Smooth muscle cell (in vitro differentiated cells): ENCODE data around the gene ZBTB24. TPM values are rescaled to one million over a fixed set of nuclear protein-coding genes. Genes with fewer than 3 reads are reported as not detected.

Experiments used
- DNase-seq: peaks from one replicate; lab custom pipeline; 2025; ENCODE audit not compliant: unreplicated experiment; lab: John Stamatoyannopoulos, UW
- H2AFZ ChIP-seq: fragments of 200-600 bp; sonication (generic); 2 replicates; pipeline ENCODE4 v1.6.0; 2016; ENCODE audit warnings: antibody characterized with exemption, low read depth, mild to moderate bottlenecking
- H3F3A ChIP-seq: fragments of 200-600 bp; sonication (generic); 2 replicates; pipeline ENCODE4 v1.6.0; 2017; ENCODE audit warnings: antibody characterized with exemption, low read depth
- H3K27ac ChIP-seq: fragments of 200-600 bp; sonication (generic); 2 replicates; pipeline ENCODE4 v1.5.1; 2016; ENCODE audit warnings: low read depth, mild to moderate bottlenecking
- H3K27me3 ChIP-seq: fragments of 200-600 bp; sonication (generic); 2 replicates; pipeline ENCODE4 v1.6.1; 2016; ENCODE audit warnings: low read depth, mild to moderate bottlenecking
- H3K36me3 ChIP-seq: fragments of 200-600 bp; sonication (generic); 2 replicates; pipeline ENCODE4 v1.5.1; 2016; ENCODE audit warnings: low read depth
- H3K4me1 ChIP-seq: fragments of 200-600 bp; sonication (generic); 2 replicates; pipeline ENCODE4 v1.5.1; 2016; ENCODE audit warnings: low read depth
- H3K4me2 ChIP-seq: fragments of 200-600 bp; sonication (generic); 2 replicates; pipeline ENCODE4 v1.6.0; 2016; ENCODE audit warnings: mild to moderate bottlenecking
- H3K4me3 ChIP-seq: fragments of 200-600 bp; sonication (generic); 2 replicates; pipeline ENCODE4 v1.5.1; 2016; ENCODE audit warnings: mild to moderate bottlenecking
- H3K79me2 ChIP-seq: fragments of 200-600 bp; sonication (generic); 2 replicates; pipeline ENCODE4 v1.6.0; 2016; ENCODE audit warnings: low read depth, mild to moderate bottlenecking
- H3K9ac ChIP-seq: fragments of 200-600 bp; sonication (generic); 2 replicates; pipeline ENCODE4 v1.6.0; 2016; ENCODE audit warnings: low read depth
- H3K9me3 ChIP-seq: fragments of 200-600 bp; sonication (generic); replicated peaks from 2 replicates; pipeline ENCODE4 v1.5.1; 2016; ENCODE audit warnings: low read depth
- H4K20me1 ChIP-seq: fragments of 200-600 bp; sonication (generic); 2 replicates; pipeline ENCODE4 v1.6.0; 2016; ENCODE audit warnings: low read depth
- WGBS: methylation state at CpG from one replicate; pipeline ENCODE4 v1.1.7; 2016; ENCODE audit warnings: low lambda C conversion rate; 5-methylcytosine and 5-hydroxymethylcytosine counted together
- polyA plus RNA-seq: library from polyadenylated mRNA; unstranded; fragments of >200 nt; fragmentation: Nextera tagmentation; extraction: Ambion mirVana; gene quantifications from 2 replicates; pipeline ENCODE4 v1.2.1, GENCODE V29; 2016
- total RNA-seq: library from RNA; depleted of rRNA; stranded (reverse); fragments of >200 nt; gene quantifications from 2 replicates; pipeline ENCODE4 v1.2.3, GENCODE V29; 2014
- TF ChIP-seq, protein P1 (sequence below): fragments of 200-600 bp; sonication (generic); IDR thresholded peaks from 2 replicates; pipeline ENCODE4 v1.5.1; 2017; ENCODE audit warnings: borderline replicate concordance, mild to moderate bottlenecking, antibody characterized with exemption; ENCODE audit not compliant: insufficient read depth, poor library complexity, severe bottlenecking

The ZBTB24 gene
- total and polyA plus RNA-seq, 2 experiments from 2014 or later: 1.3 to 6.6 TPM

- no peaks in the 10 kb centered on the region for H3K27me3 ChIP-seq
- no peak overlapping the region for H3K9ac ChIP-seq
- H3K4me2 ChIP-seq: no peak overlapping the region
- no peaks in the 10 kb centered on the region for H3K4me1 ChIP-seq
- no peaks in the 10 kb centered on the region for H3F3A ChIP-seq
- H3K4me3 ChIP-seq: no peak overlapping the region
- H3K9me3 ChIP-seq: no peaks in the 10 kb centered on the region
- H2AFZ ChIP-seq: no peak overlapping the region
- DNase-seq: no peak
- H3K27ac ChIP-seq: no peak overlapping the region
- H3K36me3 ChIP-seq: no peaks in the 10 kb centered on the region
- TF ChIP-seq, protein P1, sequence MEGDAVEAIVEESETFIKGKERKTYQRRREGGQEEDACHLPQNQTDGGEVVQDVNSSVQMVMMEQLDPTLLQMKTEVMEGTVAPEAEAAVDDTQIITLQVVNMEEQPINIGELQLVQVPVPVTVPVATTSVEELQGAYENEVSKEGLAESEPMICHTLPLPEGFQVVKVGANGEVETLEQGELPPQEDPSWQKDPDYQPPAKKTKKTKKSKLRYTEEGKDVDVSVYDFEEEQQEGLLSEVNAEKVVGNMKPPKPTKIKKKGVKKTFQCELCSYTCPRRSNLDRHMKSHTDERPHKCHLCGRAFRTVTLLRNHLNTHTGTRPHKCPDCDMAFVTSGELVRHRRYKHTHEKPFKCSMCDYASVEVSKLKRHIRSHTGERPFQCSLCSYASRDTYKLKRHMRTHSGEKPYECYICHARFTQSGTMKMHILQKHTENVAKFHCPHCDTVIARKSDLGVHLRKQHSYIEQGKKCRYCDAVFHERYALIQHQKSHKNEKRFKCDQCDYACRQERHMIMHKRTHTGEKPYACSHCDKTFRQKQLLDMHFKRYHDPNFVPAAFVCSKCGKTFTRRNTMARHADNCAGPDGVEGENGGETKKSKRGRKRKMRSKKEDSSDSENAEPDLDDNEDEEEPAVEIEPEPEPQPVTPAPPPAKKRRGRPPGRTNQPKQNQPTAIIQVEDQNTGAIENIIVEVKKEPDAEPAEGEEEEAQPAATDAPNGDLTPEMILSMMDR: no peak
- H3K79me2 ChIP-seq: peaks cover 4% of the 10 kb centered on the region
- WGBS: 98% methylated on average over 9 of the region's 9 CpGs
- peaks cover 14% of the 10 kb centered on the region for H4K20me1 ChIP-seq
Measured at GRCh38 chr6:109472132-109472995, 10.7 kb downstream of the ZBTB24 start.

GRCh38 chr6:109471105-109471810 is 11.8 kb downstream of the ZBTB24 start:
- H3K27ac ChIP-seq: no peak overlapping the region
- H4K20me1 ChIP-seq: peaks cover 3% of the 10 kb centered on the region
- H2AFZ ChIP-seq: no peak overlapping the region
- 96% methylated on average over 5 of the region's 5 CpGs for WGBS
- H3K27me3 ChIP-seq: no peaks in the 10 kb centered on the region
- H3K4me1 ChIP-seq: no peaks in the 10 kb centered on the region
- no peak overlapping the region for H3K9ac ChIP-seq
- no peak overlapping the region for H3K4me3 ChIP-seq
- no peak for DNase-seq
- TF ChIP-seq, protein P1: no peak
- H3K4me2 ChIP-seq: no peak overlapping the region
- H3K36me3 ChIP-seq: peaks cover 8% of the 10 kb centered on the region
- peaks cover 4% of the 10 kb centered on the region for H3K79me2 ChIP-seq
- H3F3A ChIP-seq: no peaks in the 10 kb centered on the region
- H3K9me3 ChIP-seq: no peaks in the 10 kb centered on the region

GRCh38 chr6:109469591-109470189 is 13.3 kb downstream of the ZBTB24 start:
- Histone ChIP-seq H3F3A (no peaks in the 10 kb centered on the region), H3K4me3 (no peak overlapping the region), H3K4me2 (no peak overlapping the region), H3K36me3 (peaks cover 15% of the 10 kb centered on the region), H3K27me3 (no peaks in the 10 kb centered on the region), H3K4me1 (no peaks in the 10 kb centered on the region), H3K9me3 (no peaks in the 10 kb centered on the region), H2AFZ (no peak overlapping the region), H3K9ac (no peak overlapping the region), H3K79me2 (no peaks in the 10 kb centered on the region), H4K20me1 (no peaks in the 10 kb centered on the region), H3K27ac (no peak overlapping the region)
- 98% methylated on average over 5 of the region's 5 CpGs for WGBS
- DNase-seq: no peak
- TF ChIP-seq, protein P1: no peak
